Activated T-cell treated with anti-CD3 and anti-CD28 coated beads for 4 hours (primary cell): Measurements from ENCODE around the gene SFMBT1.
"Not testable (repeated sequence)": the region's sequence is repeated elsewhere in the genome, so short reads cannot be mapped to it uniquely, and the experiment has no call there.

Source experiments
- DNase-seq: peaks from one replicate; pipeline ENCODE4 v3.0.0-alpha.2; 2020

The SFMBT1 gene

DNA sequence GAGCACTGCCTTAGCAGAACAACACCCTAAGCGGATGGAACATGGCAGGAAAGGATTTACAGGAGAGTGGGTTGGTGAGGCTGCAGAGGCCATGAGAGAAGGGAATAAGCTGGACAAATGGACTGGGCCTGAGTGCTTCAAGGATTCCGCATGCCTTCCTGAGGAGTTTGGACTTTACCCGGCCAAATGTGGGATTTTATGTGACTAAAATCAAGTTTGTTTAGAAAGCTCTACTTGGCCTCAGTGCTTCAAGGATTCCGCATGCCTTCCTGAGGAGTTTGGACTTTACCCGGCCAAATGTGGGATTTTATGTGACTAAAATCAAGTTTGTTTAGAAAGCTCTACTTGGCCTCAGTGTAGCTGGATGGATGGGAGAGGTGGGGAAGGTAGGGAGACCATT is 10.9 kb downstream of the SFMBT1 start:
- DNase-seq: not testable (repeated sequence)

GRCh38 chr3:53034411-53034810 is 11.5 kb downstream of the SFMBT1 start:
- DNase-seq: not testable (repeated sequence)

- DNase-seq: no peak
These were observed 13.3 kb downstream of the SFMBT1 start for GRCh38 chr3:53032609-53033008.

GRCh38 chr3:53030619-53031449 is 15.0 kb downstream of the SFMBT1 start:
- DNase-seq: peak; percentile 36

GRCh38 chr3:53028641-53029040 is 17.2 kb downstream of the SFMBT1 start:
- no peak for DNase-seq

DNA sequence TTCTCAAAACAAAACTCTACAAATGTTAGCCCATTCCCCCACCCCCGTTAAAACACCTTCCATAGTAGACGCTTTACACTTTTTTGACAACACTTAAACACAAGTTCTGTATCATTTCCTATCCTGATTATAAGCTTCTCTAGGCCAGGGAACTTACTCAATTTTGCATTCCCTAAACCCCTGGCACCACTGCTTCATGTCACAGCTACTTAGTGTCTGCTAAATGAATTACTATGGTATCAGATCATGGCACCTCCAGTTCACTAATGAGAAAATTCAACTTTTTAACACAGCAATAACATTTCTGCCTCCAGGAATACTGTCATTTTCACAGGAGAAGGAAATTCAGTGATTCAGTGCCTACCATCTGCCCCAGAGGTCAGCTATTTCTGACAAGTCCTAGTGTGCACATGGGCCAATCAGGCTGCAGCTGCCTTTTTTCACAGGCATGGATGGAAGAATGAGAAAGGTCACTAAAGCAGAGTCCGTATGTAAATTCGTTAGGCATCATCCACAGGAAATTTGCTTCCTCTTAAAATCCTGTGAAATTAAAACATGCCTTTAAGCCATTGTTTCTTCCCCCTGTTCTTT is 18.5 kb downstream of the SFMBT1 start:
- DNase-seq: no peak

DNA sequence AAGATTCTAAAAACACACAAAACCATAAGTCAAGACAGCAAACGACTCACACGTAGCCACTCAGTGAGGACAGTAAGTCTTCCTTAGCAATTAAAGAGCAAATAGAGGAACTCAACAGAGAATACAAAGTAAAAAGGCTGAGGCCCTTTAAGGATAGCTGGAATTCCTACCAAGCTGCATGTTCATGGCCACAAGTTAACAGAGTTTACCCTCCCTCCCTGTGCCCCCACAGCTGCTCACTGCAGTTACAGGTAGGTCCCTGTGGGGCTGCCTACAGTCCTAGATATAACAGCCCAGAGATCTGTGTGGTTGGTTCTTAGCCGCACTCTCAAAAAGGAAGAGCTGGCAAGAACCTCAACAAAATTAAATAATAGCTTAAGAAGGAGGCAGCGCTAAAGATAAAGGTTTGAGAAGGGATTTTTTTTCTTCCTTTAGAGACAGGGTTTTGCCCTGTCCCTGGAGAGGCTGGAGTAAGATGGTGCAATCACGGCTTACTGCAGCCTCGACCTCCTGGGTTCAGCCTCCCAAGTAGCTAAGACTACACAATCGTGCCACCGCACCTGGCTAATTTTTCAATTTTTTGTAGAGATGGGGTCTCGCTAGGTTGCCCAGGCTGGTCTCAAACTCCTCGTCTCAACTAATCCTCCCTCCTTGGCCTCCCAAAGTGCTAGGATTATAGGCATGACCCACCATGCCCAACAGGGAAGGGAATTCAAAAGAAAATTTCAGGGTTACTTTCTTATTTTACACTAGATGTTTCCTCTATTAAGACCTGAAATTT is 19.3 kb downstream of the SFMBT1 start:
- no peak for DNase-seq

GRCh38 chr3:53024315-53024714 is 21.6 kb downstream of the SFMBT1 start:
- DNase-seq: no peak

GRCh38 chr3:53023072-53023823 is 22.6 kb downstream of the SFMBT1 start:
- no peak for DNase-seq

- DNase-seq: no peak
These were observed 23.2 kb downstream of the SFMBT1 start for GRCh38 chr3:53022647-53023046.

DNA sequence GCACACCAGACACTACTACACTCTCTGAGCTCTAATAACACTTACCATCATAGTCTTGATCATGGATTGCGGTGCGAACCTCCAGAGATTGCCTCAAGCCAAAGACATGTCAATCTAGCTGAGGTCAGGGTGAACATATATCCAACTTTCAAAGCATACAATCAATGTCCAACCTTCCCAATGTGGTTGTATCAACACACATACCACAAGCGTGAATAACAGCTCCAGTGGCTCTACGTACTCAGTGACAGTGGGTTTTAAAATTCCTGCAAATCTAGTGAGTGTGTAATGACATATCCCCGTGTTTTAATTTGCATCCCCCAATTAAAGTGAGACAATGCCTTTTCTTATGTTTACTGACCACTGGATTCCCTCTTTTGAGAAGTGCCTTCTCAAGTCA is 29.6 kb downstream of the SFMBT1 start:
- DNase-seq: no peak

DNA sequence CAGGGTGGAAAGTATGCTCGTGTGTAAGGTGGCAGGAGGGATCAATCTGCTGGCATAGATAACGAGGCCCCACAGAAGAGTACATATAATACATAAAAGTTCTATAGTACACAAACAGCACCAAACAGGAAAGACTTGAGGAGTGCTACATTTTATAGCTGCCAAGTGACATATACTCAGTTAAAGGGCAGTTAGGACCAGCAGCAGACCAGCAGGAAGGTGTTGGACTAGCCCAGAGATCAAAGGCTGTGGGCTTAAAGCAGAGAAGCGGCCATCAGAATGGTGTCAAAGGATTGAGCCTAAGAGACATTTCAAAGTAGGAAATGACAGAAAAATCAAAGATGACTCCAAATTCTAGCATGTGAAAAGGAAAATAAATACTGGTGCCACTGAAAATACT is 34.5 kb downstream of the SFMBT1 start:
- no peak for DNase-seq

- DNase-seq: no peak
These were observed 35.9 kb downstream of the SFMBT1 start for GRCh38 chr3:53009826-53010539.

DNA sequence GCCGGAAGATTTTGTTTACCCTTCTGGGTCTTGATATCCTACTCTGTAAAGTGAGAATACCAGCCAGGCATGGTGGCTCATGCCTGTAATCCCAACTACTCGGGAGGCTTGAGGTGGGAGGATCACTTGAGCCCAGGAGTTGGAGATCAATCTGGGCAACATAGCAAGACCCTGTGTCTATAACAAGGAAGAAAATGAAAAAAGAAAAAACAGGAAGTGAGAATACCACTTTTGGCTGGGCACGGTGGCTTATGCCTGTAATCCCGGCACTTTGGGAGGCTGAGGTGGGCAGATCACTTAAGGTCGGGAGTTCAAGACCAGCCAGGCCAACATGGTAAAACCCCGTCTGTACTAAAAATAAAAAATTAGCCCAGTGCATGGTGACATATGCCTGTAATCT is 36.9 kb downstream of the SFMBT1 start:
- no peak for DNase-seq

- DNase-seq: no peak
These were observed 39.9 kb downstream of the SFMBT1 start for GRCh38 chr3:53005854-53006513.

DNA sequence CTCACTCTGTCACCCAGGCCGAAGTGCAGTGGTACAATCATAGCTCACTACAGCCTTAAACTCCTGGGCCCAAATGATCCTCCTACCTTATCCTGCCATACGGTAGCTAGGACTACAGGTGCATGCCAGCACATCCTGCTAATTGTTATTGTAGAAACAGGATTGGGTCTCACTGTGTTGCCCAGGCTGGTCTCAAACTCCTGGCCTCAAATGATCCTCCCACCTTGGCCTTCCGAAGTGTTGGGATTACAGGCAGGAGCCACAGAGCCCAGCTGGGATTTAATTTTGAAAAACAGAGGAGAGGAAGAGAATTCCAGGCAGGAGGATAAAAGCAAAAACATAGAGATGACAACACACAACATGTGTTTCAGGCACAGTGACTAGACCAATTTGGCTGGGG is 40.5 kb downstream of the SFMBT1 start:
- DNase-seq: no peak

DNA sequence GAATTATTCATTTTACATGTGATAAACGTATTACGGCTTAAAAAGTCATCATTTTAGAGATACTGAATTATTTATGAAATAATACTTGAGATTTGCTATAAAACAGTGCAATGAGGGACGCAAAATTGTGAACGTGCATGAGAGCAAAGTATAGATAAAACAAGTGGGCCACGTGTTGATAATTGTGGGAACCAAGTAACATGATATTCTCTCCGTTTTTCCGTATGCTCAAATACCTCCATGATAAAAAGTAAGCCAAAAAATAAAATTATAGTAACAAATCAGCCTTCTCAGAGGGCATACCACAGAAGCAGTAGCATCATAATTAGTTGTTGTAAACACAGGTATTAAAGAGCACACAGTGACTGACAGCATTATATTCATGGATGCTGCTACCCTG is 42.6 kb downstream of the SFMBT1 start:
- no peak for DNase-seq

GRCh38 chr3:52998771-52999513 is 46.9 kb downstream of the SFMBT1 start:
- DNase-seq: no peak

GRCh38 chr3:52990637-52991036 is 55.2 kb downstream of the SFMBT1 start:
- no peak for DNase-seq

DNA sequence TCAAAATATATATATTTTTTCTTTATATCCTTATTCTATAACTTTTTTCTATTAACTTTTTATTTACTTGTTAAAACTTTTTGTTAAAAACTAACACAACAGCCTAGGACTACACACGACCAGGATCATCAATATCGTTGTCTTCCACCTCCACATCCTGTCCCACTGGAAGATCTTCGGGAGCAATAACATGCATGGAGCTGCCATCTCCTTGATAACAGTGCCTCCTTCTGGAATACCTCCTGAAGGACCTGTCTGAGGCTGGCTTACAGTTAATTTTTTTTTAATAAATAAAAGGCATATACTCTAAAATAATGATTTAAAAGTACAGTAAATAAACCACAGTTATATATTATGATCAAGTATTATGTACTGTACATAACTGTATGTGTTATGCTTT is 58.9 kb downstream of the SFMBT1 start:
- DNase-seq: no peak

DNA sequence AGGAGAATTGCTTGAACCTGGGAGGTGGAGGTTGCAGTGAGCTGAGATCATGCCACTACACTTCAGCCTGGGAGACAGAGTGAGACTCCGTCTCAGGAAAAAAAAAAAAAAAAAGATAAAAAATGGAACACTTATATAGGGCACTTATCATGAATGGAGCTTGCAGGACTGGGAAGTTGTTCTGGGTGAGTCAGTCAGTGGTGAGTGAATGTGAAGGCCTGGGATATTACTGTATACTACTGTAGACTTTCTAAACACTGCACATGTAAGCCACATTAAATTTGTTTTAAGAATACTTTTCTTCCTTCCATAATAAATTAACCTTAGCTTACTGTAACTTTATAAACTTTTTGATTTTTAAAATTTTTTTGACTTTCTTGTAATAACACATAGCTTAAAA is 59.8 kb downstream of the SFMBT1 start:
- DNase-seq: no peak
